Embryonic facial prominence (tissue), 1 donor: ENCODE data around the gene NRL.
A peak's percentile ranks its signal among the peaks of the same experiment; 100 is the strongest.
"Not testable (repeated sequence)": the region's sequence is repeated elsewhere in the genome, so short reads cannot be mapped to it uniquely, and the experiment has no call there.

ENCODE experiments used
- DNase-seq: peaks from one replicate; pipeline ENCODE4 v3.0.0-alpha.2; 2016; ENCODE audit errors: extremely low spot score

Gene NRL

DNA sequence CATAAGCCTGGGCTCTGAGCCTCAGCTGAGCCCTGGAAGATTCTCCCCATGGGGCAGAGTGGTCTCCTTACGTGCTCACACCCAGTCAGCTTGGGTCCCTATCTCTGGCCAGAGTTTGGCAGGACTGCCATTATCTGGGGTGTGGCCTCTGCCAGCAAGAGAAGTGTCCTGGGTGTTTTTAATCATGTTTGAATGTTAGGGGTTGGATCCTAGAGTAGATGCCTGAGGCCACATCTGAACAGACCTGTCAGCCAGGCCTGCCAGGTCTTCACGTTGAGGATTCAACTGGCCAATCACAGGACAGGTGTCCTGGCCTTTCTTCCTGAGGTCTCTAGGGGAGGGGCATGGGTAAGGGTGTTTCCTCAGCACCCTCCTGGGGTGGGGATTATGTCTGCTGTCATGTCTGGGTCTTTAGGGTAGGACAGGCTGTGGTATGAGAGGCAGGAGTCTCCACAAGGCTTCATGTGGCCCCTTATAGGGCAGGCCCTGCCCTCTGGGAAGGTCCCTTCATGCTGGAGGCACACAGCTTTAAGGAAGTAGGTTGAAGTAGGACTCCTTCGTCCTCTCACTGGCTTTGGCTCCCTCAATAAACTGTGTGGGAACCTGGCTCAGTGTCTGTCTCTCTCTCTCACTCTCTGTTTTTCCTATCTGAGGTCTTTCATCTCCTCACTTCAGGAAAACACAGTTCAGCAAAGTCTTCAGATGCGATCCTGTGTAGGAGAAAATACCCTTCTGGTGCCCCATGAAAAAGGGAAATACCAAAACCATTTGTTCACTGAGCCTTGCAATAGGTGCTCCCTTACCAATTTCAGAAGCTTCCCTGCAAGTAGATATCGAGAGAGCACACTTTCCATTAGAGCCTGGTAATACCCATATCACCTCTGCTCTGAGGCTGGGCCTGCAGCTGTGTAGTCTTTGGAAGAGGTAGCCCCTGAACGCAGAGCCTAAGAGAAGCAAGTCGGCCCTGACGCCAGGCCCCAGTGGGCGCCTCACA is 9.0 kb upstream of the NRL start:
- DNase-seq, result no peak

DNA sequence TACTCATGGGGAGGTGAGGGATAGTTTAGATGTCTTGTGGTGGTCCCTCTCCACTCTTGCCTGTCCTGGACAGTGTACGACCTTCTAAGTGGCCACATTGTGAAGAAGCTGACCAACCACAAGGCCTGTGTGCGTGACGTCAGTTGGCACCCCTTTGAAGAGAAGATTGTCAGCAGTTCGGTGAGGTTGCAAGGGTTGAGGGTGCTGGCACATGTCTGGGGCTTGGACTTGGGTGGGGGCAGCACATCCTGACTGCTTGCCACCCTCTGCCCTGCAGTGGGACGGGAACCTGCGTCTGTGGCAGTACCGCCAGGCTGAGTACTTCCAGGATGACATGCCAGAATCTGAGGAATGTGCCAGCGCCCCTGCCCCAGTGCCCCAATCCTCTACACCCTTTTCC is 8.1 kb upstream of the NRL start:
- no peak for DNase-seq

DNA sequence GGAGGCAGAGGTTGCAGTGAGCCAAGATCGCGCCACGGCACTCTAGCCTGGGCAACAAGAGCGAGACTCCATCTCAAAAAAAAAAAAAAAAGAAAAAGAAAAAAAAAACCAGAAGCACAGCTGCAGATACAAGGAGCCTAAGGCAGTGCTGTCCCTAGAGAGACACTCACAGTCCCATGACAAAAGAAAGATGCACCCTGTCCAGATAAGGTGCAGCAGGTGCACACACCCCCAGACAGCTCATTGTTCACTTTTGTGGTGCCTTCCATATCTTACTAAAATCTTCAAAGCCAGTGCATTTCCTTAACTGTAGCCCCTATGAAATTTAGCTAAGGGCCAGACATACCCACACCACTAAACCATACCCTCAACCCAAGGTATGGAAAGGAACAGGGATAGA is 7.7 kb upstream of the NRL start:
- no peak for DNase-seq

DNA sequence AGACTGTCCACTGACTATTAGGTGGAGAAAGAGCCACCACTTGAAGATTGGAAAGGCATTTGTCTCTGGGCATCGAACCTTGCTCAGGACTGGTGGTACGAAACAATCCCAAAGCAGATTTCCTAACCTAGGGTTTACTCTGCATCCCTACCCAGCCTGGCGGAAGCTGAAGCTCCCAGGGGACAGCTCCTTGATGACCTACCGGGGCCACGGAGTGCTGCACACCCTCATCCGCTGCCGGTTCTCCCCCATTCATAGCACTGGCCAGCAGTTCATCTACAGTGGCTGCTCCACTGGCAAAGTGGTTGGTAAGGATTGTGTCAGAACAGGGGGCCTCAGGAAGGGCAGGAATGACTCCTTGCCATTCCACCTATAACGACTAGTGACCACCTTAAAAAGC is 6.5 kb upstream of the NRL start:
- DNase-seq, result no peak

DNA sequence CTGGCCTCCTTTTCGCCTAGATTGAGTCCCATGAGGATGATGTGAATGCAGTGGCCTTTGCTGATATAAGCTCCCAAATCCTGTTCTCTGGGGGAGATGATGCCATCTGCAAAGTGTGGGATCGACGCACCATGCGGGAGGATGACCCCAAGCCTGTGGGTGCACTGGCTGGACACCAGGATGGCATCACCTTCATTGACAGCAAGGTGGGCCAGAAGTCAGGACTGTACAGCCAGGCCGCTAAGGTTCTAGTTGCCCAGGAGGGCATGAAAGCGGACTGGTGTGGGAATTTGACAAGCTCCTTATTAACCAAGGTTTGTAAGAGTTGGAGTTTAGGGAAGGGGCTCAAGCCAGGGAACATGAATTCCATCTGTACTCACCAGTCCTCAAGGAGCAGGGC is 4.9 kb upstream of the NRL start:
- DNase-seq, result no peak

DNA sequence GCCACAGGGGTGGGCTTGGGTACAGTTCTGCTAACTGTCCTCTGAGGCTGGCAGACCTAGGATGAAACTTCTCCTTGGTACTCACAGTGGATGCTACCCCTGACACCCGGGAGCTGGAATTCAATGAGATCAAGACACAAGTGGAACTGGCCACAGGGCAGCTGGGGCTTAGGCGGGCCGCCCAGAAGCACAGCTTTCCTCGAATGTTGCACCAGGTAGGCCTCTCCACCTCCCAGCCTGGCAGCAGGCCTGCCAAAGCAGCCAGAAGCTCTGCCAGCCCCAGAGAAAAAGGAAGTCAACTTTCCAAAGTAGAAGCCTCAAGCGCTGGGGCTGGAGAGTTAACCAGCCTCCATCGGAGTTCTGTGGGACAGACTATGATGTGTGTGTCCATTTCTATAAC is 2.4 kb upstream of the NRL start:
- DNase-seq, result no peak

DNA sequence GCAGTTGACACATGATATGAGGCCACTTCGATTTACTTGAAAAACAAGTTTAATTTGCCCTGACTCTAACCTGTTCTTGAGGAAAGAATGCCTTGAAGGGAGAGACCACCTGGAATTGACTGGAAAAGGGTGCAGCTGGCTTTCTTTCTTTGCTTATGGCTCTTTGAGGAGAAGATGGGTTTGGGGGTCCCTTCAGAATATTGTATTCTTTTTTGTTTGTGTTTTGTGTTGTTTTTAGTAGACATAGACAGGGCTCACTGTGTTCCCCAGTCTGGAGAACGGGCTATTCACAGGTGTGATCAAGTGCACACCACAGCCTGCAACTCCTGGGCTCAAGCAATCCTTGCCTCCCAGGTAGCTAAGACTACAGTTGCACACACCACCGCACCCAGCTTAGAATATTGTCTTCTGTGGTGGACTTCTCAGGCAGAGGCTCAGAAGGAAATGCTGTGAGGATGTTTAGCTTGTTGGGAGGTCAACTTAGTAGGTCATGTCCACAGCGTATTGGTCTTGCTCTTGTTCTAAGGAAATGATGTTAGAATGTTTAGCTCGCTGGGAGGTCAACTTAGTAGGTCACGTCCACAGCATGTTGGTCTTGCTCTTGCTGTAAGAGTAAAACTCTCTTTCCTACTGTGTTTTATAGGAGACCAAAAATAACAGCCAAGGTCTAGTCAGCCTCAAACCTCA is 1.5 kb upstream of the NRL start:
- no peak for DNase-seq

DNA sequence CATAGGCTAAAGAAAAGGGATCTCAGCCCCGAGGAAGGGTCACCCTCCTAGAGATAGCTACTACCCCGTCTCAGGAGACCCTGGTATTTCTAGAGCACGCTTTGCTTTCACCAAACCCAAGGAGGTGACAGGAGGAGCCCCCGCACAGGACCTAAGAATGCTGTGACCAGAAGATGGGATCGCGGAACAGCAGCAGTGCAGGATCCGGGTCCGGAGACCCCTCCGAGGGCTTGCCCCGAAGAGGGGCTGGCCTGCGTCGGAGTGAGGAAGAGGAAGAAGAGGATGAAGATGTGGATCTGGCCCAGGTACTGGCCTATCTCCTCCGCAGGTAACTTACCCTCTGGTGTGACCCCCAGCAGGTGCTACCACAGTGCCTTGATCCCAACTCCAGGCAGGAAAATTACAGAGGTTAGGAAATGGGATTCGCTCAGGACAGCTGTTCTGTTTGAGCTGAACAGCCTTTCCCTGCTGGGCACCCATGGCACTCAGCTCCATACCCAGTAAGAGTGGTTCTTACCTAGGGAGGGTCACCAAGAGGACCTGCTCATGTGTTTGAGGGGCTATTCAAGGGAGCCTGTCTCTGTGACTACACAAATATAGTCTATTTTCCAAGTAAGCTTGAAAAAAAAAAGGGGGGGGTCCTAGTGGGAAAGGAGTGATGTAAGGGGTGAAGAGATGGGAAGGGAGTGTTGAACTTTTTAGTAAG is 826 bp upstream of the NRL start:
- no peak for DNase-seq

DNA sequence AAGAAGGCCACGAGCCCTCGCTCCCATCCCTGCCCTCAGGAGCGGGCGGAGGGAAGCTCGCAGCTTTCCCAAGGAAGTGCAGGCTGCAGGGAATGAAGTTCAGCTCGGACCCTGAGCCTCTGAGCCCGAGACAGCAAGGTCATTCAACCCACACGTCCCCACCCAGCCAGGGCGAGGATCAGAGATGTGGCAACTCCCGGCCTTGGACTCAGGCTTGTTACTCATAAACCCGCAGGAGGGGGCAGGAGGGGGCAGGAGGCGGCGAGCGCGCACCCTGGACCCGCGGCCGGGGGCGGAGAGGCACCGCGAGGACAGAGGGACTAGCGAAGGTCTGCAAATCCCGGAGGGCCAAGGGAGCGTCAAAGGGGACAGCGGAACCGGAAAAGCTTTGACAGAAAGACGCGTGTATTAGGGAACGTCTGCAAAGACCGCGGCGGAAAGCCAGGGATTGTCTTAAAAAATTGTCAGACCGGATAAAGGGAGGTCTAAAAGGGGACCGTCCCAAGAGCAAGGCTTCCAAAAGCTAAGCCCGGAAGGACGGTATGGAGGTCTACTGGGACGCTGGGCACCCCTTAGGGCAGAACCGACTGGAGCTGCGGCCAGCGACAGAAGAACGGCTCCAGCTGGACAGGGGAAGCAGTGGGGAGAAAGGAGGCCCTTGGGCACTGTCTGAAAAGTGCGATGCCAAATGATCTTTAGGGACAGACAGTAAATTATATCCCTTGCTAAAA is 783 bp downstream of the NRL start:
- DNase-seq, result peak; percentile 55

DNA sequence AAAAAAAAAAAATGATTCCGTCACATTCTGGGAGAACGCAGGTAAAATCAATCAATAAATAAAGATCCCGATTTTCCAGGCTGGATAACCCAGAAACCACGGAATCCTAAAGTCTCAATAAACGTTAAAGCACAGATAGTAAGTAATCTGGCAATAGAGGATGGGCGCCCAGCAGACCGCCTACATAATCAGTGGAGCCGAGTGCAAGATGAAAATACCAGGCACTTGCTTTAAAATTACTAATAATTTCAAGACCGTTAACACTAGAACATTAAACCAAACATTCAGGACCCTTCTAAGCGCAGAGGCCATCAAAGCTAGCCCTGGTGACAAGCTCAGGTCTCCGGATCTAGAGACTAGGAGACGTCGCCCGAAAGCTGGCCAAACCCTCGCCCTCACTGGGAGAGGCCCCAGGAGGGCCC is 1.4 kb downstream of the NRL start:
- DNase-seq, result no peak

DNA sequence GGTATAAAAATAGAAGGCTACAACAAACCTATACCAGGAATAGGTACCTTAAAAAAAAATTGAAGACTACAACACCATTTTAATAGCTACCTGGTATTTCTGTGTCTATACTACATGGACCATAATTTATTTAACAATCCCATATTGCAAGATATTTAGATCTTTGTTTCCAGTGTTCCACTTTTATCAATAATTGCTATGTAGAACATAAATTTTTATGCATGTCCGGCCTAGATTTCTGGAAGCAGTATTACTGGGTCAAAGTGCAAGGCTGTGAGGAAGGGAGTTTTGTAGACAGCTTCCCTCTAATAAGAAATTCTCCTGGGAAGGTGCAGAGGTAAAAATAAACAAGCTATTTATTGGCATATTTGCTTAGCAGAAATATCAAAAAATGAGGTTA is 4.2 kb downstream of the NRL start:
- DNase-seq, result no peak

DNA sequence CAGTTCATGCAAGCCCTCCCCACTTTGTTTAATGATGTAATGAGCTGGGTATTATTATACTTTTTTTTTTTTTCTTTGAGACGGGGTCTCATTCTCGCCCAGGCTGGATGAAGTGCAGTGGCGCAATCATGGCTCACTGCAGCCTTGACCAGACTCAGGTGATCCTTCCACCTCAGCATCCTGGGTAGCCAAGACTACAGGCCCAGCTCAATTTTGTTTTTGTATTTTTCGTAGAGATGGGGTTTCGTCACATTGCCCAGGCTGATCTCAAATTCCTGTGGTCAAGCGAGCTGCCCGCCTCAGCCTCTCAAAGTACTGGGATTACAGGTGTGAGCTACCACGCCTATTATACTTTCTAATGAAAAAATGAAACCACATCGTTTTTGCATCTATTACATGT is 4.7 kb downstream of the NRL start:
- no peak for DNase-seq

DNA sequence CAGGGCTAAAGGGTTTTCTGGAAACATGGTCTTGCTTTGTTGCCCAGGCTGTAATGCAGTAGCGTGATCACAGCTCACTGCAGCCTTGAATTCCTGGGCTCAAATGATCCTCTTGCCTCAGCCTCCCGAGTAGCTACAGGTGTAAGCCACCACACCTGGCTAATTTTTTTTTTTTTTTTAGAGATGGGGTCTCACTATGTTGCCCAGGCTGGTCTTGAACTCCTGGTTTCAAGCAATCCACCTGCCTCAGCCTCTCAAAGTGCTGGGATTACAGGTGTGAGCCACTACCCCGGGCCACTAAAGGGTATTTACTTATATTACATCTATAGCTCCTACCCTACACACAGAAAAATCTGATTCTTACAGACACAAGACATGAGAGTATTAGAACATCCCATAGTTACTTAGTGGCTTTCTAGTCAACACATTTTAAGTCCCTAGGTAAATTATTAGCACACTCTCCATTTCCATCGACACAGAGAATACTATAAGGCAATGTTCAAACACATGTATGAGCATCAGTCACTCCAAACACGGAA is 6.3 kb downstream of the NRL start:
- DNase-seq, result no peak

DNA sequence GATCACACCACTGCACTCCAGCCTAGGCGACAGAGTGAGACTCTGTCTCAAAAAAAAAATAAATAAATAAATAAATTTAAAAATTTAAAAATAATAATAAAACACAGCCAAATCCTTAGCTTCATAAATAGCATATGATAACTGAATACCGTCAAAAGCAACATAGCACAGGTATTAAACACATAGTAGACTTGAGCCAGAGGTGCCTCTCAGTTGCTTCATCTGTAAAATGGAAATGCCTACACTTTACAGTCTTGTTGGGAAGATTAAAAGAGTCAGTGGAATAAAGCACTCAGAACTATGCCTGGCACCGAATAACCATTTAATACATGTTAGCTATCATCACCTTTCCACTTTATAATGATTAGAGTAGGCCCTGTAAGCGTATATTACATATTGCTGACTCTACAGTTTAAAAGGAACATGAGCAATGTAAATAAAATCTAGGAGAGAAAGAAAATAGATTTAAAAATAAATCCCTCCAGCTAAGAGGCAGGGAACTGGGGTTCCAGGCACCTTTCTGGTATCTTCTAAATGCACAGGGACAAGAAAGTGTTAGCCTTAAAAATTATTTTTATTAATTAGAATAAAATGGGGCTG is 8.0 kb downstream of the NRL start:
- DNase-seq, result no peak

DNA sequence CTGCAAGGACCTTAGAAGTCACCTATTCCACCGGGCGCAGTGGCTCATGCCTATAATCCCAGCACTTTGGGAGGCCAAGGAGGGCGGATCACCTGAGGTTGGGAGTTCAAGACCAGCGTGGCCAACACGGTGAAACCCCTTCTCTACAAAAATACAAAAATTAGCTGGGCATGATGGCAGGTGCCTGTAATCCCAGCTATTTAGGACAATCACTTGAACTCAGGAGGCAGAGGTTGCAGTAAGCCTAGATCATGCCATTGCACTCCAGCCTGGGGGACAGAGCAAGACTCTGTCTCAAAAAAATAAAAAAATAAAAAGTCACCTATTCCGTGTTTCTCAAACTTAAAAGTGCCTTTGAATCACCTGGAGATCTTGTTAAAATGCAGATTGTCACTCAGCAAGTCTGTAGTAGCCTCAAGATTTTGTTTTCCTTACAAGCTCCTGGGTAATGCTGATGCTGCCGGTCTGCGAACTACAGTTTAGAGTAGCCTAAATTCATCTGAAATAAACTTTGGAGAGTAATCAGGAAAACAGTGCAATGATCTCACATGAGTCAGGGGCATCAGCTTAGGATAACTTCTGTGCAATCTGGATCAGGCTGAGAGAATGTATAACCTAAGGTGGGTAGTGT is 9.0 kb downstream of the NRL start:
- DNase-seq, result not testable (repeated sequence)

DNA sequence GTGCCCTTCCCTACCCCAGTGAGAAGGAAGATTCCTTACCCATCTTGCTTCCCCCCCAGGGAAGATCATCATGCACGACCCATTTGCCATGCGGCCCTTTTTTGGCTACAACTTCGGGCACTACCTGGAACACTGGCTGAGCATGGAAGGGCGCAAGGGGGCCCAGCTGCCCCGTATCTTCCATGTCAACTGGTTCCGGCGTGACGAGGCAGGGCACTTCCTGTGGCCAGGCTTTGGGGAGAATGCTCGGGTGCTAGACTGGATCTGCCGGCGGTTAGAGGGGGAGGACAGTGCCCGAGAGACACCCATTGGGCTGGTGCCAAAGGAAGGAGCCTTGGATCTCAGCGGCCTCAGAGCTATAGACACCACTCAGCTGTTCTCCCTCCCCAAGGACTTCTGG is 11.3 kb downstream of the NRL start:
- DNase-seq, result no peak

DNA sequence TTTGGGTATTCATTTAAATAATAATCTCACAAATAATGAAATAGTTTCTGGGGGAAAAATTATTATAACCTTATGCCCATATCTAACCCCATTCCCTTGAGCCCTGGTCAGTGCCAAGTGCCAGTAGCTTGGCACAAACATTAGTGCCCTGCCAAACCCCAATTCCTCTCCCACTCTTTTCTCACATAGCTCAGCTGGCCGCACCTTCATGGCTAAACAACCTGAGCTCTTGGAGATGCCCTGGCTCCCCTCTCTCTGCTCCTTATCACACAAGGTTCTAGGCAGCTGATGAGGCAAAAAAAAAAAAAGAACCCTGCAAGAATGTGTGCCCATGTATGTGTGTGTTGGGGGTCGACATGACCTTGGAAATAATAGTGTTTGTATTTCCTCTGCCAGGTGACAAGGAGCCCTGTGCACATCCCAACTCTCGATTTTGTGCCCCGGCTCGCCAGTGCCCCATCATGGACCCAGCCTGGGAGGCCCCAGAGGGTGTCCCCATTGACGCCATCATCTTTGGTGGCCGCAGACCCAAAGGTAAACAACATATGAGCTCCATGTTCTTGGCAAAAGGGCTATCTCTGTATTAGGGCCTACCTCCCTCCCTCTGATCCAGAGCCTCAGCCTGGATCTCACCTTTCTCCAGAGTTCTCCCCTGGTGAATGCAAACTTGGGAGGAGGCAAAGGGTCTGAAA is 12.2 kb downstream of the NRL start:
- no peak for DNase-seq

DNA sequence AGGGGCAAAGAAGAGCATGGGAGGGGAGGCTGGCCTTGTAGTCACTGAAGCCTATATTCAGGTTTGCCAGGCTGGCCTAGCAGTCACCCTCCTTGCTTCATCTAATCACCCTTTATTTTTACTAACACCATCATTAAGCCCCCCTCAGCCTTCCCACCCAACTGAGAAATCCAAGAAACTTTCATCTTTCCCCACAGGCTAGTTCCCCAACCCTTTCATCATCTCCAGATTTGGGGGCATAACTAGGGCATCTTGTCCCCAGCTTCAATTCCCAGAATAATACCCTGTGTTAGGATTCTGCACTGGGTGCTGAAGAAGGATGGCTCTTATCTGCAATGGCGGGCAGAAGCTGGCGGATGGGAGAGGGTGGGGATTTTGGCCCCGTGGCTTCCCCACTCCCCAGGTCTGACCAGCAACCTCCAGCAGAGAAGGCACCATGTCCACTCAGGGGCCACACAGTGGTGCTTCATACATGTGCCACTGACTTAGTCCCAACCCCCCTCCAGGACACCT is 13.7 kb downstream of the NRL start:
- no peak for DNase-seq

DNA sequence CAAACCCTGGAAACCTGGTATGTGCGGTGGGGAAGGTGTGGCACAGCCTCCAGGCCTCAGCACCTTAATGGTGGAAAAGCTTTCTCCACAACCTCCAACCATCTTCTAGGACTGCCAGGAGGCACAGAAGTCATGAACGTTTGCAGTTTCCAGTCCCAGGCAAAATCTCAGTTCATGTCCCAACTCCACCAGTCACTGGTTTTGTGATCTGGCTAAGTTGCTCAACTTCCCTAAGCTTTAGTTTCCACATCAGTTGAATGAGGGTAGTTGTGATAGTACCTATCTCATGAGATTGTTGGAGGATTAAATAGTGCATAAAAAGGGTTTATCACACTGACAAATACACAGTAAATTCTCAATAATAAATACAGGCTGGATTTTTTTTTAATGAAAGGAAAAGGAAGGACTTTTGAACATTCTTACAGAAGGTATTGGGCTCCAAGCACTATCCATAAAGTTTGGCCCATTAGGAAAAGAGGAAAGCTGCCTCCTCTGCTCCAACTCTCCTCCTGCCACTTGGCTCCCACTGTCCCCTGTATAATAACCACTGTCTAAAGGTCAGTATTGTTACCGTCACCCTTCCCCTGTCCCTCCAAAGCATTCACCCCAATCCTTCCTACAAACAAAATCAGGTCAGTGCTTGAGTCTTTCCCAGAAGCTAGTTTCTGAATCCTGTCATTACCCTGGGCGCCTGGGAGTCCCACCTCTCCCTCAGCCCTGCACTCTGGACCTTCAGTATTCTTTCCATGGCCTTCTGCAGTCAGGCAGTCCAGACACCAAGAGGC is 14.4 kb downstream of the NRL start:
- no peak for DNase-seq
